GM12878 (cell line): ENCODE data around the gene ACP4. TPM values are rescaled to one million over a fixed set of nuclear protein-coding genes. Genes with fewer than 3 reads are reported as not detected.

Experiments
- ATF3 ChIP-seq: IDR thresholded peaks from 2 replicates; pipeline ENCODE4 v1.6.1; 2011; ENCODE audit warnings: low read depth, mild to moderate bottlenecking, low read length, moderate library complexity, borderline replicate concordance; ENCODE audit errors: extremely low read depth
- BCL11A ChIP-seq: IDR thresholded peaks from 2 replicates; pipeline ENCODE4 v1.6.1; 2011; ENCODE audit warnings: low read depth, low read length
- CHD4 ChIP-seq: fragments of 200-600 bp; sonication (generic); IDR thresholded peaks from 2 replicates; pipeline ENCODE4 v1.6.1; 2016; ENCODE audit warnings: mild to moderate bottlenecking
- E2F8 ChIP-seq: fragments of 450-650 bp; IDR thresholded peaks from 2 replicates; pipeline ENCODE4 v1.6.1; 2018; ENCODE audit warnings: mild to moderate bottlenecking, low read depth, moderate library complexity; ENCODE audit not compliant: partially characterized antibody
- GATAD2B ChIP-seq: fragments of 450-650 bp; conservative IDR thresholded peaks from 2 replicates; pipeline ENCODE4 v1.6.1; 2017; ENCODE audit warnings: low read depth, mild to moderate bottlenecking, moderate library complexity
- JUNB ChIP-seq: IDR thresholded peaks from 2 replicates; pipeline ENCODE4 v1.6.1; 2016; ENCODE audit warnings: antibody characterized with exemption, mild to moderate bottlenecking
- LARP7 ChIP-seq: fragments of 450-650 bp; IDR thresholded peaks from 2 replicates; pipeline ENCODE4 v1.6.1; 2017; ENCODE audit warnings: mild to moderate bottlenecking
- MEF2A ChIP-seq: IDR thresholded peaks from 2 replicates; pipeline ENCODE4 v1.6.1; 2011; ENCODE audit warnings: low read depth, mild to moderate bottlenecking, low read length, moderate library complexity; ENCODE audit not compliant: insufficient read depth
- MXI1 ChIP-seq: fragments of 150-350 bp; IDR thresholded peaks from 2 replicates; pipeline ENCODE4 v1.6.1; 2011; ENCODE audit warnings: low read depth, mild to moderate bottlenecking, inconsistent platforms, low read length, improper control_type of control experiment
- NFIC ChIP-seq: IDR thresholded peaks from 2 replicates; pipeline ENCODE4 v1.6.1; 2012; ENCODE audit warnings: low read depth, mild to moderate bottlenecking, inconsistent platforms, low read length, moderate library complexity
- NRF1 ChIP-seq: conservative IDR thresholded peaks from 2 replicates; pipeline ENCODE4 v1.6.1; 2011; ENCODE audit warnings: mild to moderate bottlenecking, low read depth, low read length, improper control_type of control experiment
- POLR2A ChIP-seq: IDR thresholded peaks from 2 replicates; pipeline ENCODE4 v1.6.1; 2011; ENCODE audit warnings: low read depth, mild to moderate bottlenecking, low read length
- RFX5 ChIP-seq: IDR thresholded peaks from 2 replicates; pipeline ENCODE4 v1.6.1; 2011; ENCODE audit warnings: low read depth, low read length, improper control_type of control experiment
- SIN3A ChIP-seq: IDR thresholded peaks from 2 replicates; pipeline ENCODE4 v1.6.1; 2012; ENCODE audit warnings: low read depth, low read length, improper control_type of control experiment
- SMAD5 ChIP-seq: IDR thresholded peaks from 2 replicates; pipeline ENCODE4 v1.6.1; 2016; ENCODE audit warnings: antibody characterized with exemption, low read depth
- SPI1 ChIP-seq: IDR thresholded peaks from 2 replicates; pipeline ENCODE4 v1.6.1; 2011; ENCODE audit warnings: low read depth, mild to moderate bottlenecking, low read length, moderate library complexity, borderline replicate concordance; ENCODE audit not compliant: insufficient read depth
- SUZ12 ChIP-seq: fragments of 200-600 bp; sonication (generic); IDR thresholded peaks from one replicate; pipeline ENCODE4 v1.6.1; 2018; ENCODE audit warnings: antibody characterized with exemption, mild to moderate bottlenecking; ENCODE audit not compliant: unreplicated experiment
- polyA plus RNA-seq, 11 experiments: library from polyadenylated mRNA; depleted of rRNA in 4 of 11; unstranded in 6 of 11; stranded (reverse) in 5 of 11; fragments of >200 nt; fragmentation: Nextera tagmentation in 4 of 11; fragmentation: Illumina TruSeq in 1 of 11; extraction: Ambion mirVana in 4 of 11; extraction: Trizol in 1 of 11; gene quantifications; 1 replicate in 1 of 11; 2 replicates in 10 of 11; pipeline versions ENCODE4 v1.2.1 to v1.2.3, GENCODE V29; 2011 to 2016; ENCODE audit warnings: inconsistent platforms in 2 of 11, missing spikeins in 2 of 11, low read depth in 1 of 11
- total RNA-seq, 4 experiments: library from RNA; depleted of rRNA in 3 of 4; stranded (reverse); fragments of >200 nt in 3 of 4; fragmentation: Illumina TruSeq in 1 of 4; extraction: Trizol in 1 of 4; gene quantifications; 2 replicates each; pipeline versions ENCODE4 v1.2.1 to v1.2.3, GENCODE V29; 2013 to 2021

ACP4 gene
- total and polyA plus RNA-seq, 10 of the 15 experiments (the other 5 are each of a cell fraction or from before 2014, with no cell fraction given), result not detected

GRCh38 chr19:50797781-50798658 lies 7.8 kb downstream of the ACP4 start (continued):
- TF ChIP-seq SPI1 (no peak), SMAD5 (no peak), ATF3 (no peak), CHD4 (no peak), POLR2A (peak; percentile 68), NFIC (no peak), LARP7 (no peak), MEF2A (no peak), GATAD2B (no peak), NRF1 (no peak), JUNB (no peak), RFX5 (no peak), SIN3A (no peak), SUZ12 (no peak), MXI1 (no peak), BCL11A (no peak), E2F8 (no peak)
